Measurements from ENCODE around the gene NR5A1. TPM values are rescaled to one million over a fixed set of nuclear protein-coding genes. Genes with fewer than 3 reads are reported as not detected.
A peak's percentile ranks its signal among the peaks of the same experiment; 100 is the strongest.

The NR5A1 gene
- total and polyA plus RNA-seq, 11 donors, result 0.04 to 0.14 TPM; not detected in 9

GRCh38 chr9:124510650-124511425, 3.6 kb upstream of the NR5A1 start:
- H3K27ac ChIP-seq, result no peak overlapping the region
- H3K4me1 ChIP-seq, result peaks cover 0 to 20% (median 1%) of the 10 kb centered on the region in 12 donors
- TF ChIP-seq, protein P1, sequence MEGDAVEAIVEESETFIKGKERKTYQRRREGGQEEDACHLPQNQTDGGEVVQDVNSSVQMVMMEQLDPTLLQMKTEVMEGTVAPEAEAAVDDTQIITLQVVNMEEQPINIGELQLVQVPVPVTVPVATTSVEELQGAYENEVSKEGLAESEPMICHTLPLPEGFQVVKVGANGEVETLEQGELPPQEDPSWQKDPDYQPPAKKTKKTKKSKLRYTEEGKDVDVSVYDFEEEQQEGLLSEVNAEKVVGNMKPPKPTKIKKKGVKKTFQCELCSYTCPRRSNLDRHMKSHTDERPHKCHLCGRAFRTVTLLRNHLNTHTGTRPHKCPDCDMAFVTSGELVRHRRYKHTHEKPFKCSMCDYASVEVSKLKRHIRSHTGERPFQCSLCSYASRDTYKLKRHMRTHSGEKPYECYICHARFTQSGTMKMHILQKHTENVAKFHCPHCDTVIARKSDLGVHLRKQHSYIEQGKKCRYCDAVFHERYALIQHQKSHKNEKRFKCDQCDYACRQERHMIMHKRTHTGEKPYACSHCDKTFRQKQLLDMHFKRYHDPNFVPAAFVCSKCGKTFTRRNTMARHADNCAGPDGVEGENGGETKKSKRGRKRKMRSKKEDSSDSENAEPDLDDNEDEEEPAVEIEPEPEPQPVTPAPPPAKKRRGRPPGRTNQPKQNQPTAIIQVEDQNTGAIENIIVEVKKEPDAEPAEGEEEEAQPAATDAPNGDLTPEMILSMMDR (IDR thresholded peaks at IDR 0.05), result no peak
- TF ChIP-seq POLR2A (IDR thresholded peaks at IDR 0.05), result no peak
- no peaks in the 10 kb centered on the region for H3K9me3 ChIP-seq
- H3K4me3 ChIP-seq, result no peak overlapping the region
- 82 to 90% (median 86%) methylated on average over 9 of the region's 9 CpGs for WGBS, 4 donors
- DNase-seq (no peak), ATAC-seq (no peak)
- intact Hi-C loops (cut with DNase I), result loop anchor here in 1 of 10 donors (10.0 kb wide), 1 partner anchor 356 kb away; no protein-coding TSS in a partner anchor
- no peaks in the 10 kb centered on the region for H3K36me3 ChIP-seq
- peaks cover 0 to 3% (median 1%) of the 10 kb centered on the region in 9 donors for H3K27me3 ChIP-seq

GRCh38 chr9:124507880-124508423, 753 bp upstream of the NR5A1 start:
- Histone ChIP-seq H3K9me3 (no peaks in the 10 kb centered on the region), H3K36me3 (no peaks in the 10 kb centered on the region), H3K4me1 (peaks cover 0 to 28% (median 4%) of the 10 kb centered on the region in 12 donors), H3K27me3 (peaks cover 19 to 29% (median 25%) of the 10 kb centered on the region in 9 donors), H3K4me3 (no peak overlapping the region), H3K27ac (no peak overlapping the region)
- no peak for DNase-seq
- no peak for ATAC-seq
- WGBS, 4 donors, result 85 to 90% (median 88%) methylated on average over 11 of the region's 11 CpGs
- intact Hi-C loops (cut with DNase I), result no loop called here
- TF ChIP-seq POLR2A (IDR thresholded peaks at IDR 0.05), result no peak
- TF ChIP-seq, protein P1 (IDR thresholded peaks at IDR 0.05), result no peak

GRCh38 chr9:124506433-124506832, 766 bp downstream of the NR5A1 start:
- intact Hi-C loops (cut with DNase I), result no loop called here
- Histone ChIP-seq H3K36me3 (no peaks in the 10 kb centered on the region), H3K27ac (no peak overlapping the region), H3K9me3 (no peaks in the 10 kb centered on the region), H3K4me3 (no peak overlapping the region), H3K27me3 (peaks cover 20 to 45% (median 41%) of the 10 kb centered on the region in 9 donors), H3K4me1 (peaks cover 0 to 23% (median 4%) of the 10 kb centered on the region in 12 donors)
- 81 to 86% (median 83%) methylated on average over 4 to 8 of the region's 8 CpGs for WGBS, 4 donors
- DNase-seq (no peak), ATAC-seq (no peak)
- TF ChIP-seq, protein P1 (IDR thresholded peaks at IDR 0.05), result no peak
- no peak for TF ChIP-seq POLR2A (IDR thresholded peaks at IDR 0.05)

GRCh38 chr9:124505901-124506346, 1.3 kb downstream of the NR5A1 start:
- ATAC-seq (no peak), DNase-seq (peak in 1 of 5 donors; percentile 16)
- intact Hi-C loops (cut with DNase I), result no loop called here
- H3K27ac ChIP-seq, result no peak overlapping the region
- H3K4me1 ChIP-seq, result peaks cover 0 to 23% (median 4%) of the 10 kb centered on the region in 12 donors
- H3K36me3 ChIP-seq, result no peaks in the 10 kb centered on the region
- TF ChIP-seq, protein P1 (IDR thresholded peaks at IDR 0.05), result no peak
- no peak for TF ChIP-seq POLR2A (IDR thresholded peaks at IDR 0.05)
- WGBS, 4 donors, result 80 to 91% (median 84%) methylated on average over 19 of the region's 19 CpGs
- no peaks in the 10 kb centered on the region for H3K9me3 ChIP-seq
- peaks cover 22 to 50% (median 46%) of the 10 kb centered on the region in 9 donors for H3K27me3 ChIP-seq
- H3K4me3 ChIP-seq, result no peak overlapping the region

Measured in heart left ventricle (tissue), 16 donors.